ENCODE measurements around the gene TOB2.

GRCh38 chr22:41398921-41399320 is 47.7 kb downstream of the TOB2 start:
- no peak for TF ChIP-seq RAD21 (conservative IDR thresholded peaks at IDR 0.05)
- no peak for TF ChIP-seq CTCF (IDR thresholded peaks at IDR 0.05; ENCODE audit: poor library complexity, severe bottlenecking)
- no peak for TF ChIP-seq EZH2 (IDR thresholded peaks at IDR 0.05; ENCODE audit: borderline replicate concordance, insufficient read depth, low read length, poor library complexity, severe bottlenecking)
